GM12873 (cell line): ENCODE data around the gene BLACAT1.

ENCODE experiments used
- TF ChIP-seq, protein P1 (sequence below): IDR thresholded peaks from 2 replicates; pipeline ENCODE4 v1.5.1; 2012; ENCODE audit warnings: low read depth, mild to moderate bottlenecking, moderate library complexity, low read length, control low read depth; ENCODE audit not compliant: insufficient read depth; ENCODE audit errors: missing control alignments

Gene BLACAT1

DNA sequence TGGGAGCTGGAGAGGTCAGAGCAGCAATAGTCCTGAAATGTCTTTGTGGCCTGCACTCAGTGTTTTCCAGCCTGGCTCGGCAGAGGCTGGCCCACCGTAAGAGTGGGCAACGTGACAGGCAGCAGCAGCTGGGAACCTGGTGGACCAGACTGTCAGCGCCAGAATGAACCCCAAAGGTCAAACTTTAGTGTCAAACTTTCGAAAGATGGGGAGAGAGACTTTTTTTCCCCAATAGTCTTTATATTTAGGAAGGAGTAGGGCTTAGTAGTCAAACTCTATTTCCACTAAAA, 10.3 kb downstream of the BLACAT1 start:
- TF ChIP-seq, protein P1, sequence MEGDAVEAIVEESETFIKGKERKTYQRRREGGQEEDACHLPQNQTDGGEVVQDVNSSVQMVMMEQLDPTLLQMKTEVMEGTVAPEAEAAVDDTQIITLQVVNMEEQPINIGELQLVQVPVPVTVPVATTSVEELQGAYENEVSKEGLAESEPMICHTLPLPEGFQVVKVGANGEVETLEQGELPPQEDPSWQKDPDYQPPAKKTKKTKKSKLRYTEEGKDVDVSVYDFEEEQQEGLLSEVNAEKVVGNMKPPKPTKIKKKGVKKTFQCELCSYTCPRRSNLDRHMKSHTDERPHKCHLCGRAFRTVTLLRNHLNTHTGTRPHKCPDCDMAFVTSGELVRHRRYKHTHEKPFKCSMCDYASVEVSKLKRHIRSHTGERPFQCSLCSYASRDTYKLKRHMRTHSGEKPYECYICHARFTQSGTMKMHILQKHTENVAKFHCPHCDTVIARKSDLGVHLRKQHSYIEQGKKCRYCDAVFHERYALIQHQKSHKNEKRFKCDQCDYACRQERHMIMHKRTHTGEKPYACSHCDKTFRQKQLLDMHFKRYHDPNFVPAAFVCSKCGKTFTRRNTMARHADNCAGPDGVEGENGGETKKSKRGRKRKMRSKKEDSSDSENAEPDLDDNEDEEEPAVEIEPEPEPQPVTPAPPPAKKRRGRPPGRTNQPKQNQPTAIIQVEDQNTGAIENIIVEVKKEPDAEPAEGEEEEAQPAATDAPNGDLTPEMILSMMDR: no peak

DNA sequence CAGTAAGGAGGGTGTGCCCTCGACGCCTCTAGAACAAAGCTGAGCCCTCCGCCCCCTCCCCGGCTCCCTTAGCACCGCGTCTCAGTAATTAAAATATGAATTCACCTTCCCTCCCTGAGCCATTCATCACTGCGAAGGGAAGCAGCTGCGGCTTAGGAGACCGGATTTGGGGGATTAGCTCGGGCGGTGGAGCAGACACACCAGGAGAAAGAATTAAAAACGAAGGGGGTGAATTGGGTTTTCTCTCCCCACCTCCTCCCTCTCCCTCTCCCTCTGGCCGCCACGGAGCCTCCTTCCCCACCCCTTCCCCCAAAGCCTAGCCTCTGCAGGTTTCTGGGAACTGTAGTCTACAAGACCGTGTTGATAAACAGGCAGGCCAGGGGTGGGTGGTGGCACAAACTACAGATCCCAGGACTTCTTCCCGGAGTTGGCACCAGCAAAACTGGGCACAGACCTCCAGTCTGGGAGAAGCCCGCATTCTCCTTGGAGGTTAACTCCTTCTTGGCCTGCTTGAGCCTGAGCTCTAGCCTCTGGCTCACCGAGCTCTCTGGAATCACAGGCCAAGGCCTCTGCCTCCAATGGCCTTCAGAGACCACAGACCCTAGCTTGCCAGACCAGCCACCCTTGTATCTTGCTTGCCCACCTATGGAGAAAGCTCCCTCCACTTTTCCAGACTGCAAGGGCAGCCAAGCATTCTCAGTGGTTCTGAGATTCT, 10.8 kb downstream of the BLACAT1 start:
- TF ChIP-seq, protein P1: no peak

DNA sequence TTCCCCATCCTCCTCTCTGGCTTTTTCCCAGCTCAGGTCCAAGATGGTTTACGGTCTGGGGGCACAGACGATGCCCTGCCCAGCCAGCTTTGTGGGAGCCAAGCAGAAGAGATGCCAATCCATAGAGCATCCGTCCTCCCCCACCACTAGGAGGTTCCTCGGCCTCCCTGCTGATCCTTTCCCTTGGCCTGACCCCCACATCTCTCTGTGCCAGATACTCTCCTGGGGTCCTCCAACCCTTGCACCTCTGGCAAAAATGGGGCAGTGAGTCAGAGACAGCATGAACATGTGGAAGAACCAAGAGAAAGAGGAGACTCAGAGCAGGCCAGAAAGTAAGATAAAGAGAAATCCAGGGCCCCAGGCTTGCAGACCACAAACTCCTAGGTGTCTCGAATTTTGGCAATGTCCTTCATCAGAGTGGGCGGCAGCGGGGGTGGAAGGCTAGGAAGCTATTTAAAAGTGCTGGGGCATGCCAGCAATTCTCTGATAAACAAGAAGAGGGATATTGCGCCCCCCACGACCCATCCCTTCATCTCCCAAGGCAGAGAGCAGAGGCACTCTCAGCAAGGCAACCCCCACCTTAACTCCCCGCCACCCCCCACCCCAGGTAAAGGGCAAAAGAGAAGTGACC, 11.4 kb downstream of the BLACAT1 start:
- TF ChIP-seq, protein P1: no peak

DNA sequence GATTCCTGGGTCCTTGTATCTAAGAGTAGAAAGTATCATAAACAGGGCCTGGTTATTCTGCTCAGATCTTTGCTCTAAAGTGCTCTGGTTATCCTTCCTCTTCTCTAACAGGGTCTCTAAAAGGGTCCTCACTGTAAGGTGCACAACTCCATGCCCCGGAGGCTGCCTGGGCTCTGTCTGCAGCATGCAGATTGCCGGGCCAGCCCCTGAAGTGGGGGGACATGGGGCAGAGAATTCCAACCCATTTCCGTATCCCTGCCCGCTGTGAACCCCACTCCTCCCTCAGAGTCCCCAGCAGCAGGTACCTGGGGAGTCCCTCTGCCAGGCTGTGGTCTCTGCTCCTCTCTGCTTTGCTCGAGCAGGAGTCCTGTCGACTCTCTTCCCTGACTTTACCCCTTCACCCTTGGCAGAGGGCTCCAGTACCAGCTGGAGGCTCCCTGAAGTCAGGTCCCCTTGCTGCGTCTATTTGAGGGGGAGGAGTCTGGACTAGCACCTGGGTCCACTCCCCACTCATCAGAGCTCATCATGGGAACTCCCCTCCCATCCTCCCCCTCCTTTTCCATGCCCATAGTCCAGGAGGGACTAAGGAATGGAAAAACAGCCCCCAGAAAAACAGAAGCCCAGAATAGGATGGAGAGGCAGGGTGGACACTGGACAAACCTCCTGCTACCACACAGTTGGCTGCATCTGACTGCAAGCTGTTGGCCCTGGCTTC, 12.1 kb downstream of the BLACAT1 start:
- TF ChIP-seq, protein P1: no peak

DNA sequence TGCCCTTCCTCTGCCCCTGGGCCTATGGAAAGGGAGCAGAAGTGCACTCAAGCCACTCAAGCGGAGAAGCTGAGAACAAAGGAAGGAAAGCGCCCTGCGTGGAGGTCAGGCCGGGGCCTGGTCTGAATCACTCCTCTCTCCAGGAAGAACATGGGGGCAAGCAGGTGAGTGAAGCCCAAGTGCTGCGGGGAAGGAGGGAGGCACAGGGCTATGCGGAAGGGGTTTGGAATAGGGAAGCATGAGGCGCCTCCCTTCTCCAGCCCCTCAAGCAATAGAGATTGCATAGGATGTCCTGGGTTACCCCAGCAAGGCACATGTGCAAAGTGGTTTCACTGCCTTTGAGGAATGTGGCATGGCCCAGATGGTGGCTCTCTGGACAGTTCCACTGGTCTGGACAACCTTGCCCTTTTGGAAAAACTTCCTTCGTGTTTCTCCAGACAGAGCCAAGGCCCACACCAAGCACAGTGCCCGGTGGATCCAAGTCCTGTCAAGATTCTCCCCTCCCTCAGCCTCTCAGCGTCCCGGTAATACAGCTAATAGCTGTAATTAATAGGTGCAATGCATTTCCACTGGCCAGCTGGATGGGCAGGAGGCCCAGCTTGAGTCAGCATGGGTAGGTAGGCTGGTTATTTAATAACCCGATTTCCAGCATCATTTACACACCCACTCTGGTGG, 13.7 kb downstream of the BLACAT1 start:
- TF ChIP-seq, protein P1: no peak

DNA sequence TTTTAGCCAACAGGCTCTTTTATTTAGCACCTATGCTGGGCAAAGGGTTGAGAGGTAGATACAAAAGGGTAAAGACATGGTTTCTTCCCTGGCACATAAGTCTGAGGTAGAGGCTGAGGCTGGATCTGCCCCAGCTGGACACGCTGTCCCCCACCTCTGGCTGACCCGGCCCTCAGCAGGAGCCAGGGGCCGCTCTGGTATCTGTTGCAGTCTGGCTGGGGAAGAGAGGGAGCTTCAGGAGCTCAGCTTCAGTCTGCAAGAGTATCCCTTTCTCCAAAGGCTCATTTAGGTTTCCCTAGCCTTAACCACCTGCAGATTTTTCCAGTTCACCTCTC, 14.2 kb downstream of the BLACAT1 start:
- TF ChIP-seq, protein P1: no peak

DNA sequence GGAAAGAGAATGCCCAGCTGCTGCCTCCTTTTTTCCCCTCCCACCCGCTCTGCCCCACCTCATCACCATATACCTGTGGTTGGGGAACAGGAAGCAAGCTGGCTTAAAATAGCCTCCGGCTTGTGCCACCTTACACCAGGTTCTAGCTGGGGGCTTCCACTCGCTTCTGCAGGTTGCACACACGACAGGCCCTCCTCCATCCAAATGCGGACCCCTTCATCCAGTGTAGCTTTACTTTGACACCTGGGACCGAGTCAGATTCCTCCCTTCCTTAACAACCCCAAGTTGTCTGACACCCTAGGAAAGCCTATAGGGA, 14.6 kb downstream of the BLACAT1 start:
- TF ChIP-seq, protein P1: no peak
